DMS114 treated with DMSO at 0.1 percent for 48 hours (cell line): ENCODE results near the gene GRIK4.
"Not testable (repeated sequence)": the region's sequence is repeated elsewhere in the genome, so short reads cannot be mapped to it uniquely, and the experiment has no call there.

Experiments
- DNase-seq: peaks from one replicate; lab custom pipeline; 2025; ENCODE audit not compliant: unreplicated experiment; lab: John Stamatoyannopoulos, UW

GRIK4 gene

DNA sequence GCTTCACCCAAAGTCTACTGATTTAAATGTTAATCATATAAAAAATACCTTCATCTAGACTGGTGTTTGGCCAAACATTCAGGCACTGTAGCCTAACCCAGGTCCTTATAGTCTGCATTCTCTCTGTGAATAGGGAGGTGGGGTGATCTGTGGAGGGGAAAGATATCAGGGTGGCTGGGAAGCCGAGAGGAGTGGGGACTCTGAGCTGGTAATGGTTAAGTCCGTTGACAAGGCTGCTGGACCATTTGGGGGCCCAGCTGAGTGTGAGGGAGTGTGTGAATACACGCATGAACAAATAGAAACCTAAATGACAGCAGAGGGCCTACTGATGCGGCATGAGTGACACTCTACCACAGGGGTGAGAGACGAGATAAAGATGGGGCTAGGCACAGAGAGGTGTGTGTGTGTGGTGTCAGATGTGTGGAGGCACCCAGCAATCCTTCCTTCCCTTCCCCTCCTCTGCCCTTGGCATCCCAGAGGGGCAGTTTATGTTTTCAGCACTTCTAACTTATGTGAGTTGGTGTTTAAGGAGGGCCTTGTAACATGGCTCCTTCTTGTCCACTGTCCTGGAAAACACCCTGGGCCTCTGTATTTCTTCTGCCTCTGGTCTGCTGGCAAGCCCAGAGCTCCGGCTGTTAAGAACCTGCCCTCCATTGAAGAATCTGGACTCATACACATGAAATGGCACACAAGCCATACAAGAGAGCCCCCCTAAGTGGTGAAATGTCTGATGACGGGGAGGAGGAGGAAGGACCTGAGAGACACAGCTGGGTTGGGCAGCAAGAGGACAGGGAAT, 263.2 kb downstream of the GRIK4 start:
- no peak for DNase-seq

DNA sequence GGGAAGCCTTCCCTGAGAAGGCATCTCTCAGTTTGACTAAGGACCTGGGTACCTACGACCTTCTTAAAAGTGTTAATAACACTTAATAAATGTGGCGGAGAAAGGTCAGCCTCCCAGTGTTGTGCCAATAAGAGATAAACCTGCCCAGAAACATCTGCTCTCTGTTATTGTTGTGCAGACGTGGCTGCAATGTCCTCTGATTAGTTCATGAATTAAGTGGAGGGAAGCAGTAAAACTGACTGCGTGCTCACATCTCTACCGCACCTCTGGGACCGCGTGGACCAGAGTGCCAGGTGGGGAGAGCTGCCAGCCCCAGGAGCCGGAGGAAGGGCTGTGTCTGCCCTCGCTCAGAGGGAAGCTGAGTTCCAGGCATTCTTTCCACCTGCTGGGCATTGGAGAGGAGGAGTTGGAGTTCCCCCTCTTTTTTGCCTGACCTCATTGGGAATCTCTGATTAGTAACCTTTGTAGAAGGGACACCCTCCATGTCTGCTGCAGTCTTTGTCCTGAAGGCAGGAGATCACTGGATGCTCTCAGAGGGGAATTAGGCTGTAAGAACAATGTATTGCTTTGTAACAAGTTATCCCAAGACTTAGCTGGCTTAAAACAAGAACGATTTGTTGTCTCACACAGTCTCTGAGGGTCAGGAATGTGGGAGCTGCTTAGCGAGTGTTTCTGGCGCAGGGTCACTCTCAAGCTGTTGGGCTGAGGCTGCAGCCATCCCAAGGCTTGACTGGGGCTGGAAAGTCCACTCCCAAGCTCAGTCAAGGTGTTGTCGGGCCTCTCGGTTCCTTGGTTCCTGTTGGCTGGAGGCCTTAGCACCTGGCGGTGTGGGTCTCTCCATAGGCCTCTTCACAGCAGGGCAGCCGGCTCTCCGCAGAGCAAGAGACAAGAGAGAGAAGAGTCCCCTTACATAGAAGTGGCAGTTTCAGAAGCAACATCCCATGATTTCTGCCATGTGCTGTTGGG, 264.7 kb downstream of the GRIK4 start:
- no peak for DNase-seq

GRCh38 chr11:120778685-120779490, 267.3 kb downstream of the GRIK4 start:
- DNase-seq = no peak

DNA sequence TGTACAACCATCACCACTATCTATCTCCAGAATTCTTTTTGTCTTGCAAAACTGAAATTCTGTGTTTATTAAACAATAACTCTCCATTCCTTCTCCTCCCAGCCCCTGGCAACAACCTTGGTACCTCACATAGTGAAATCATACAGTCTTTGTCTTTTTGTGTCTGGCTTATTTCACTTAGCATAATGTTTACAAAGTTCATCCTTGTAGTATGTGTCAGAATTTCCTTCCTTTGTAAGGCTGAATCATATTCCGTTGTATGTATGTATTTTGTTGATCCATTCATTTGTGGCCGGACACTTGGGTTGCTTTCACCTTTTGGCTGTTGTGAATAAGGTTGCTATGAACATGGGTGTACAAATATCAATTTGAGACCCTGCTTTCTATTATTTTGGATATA, 268.7 kb downstream of the GRIK4 start:
- no peak for DNase-seq

GRCh38 chr11:120781486-120782120, 270.1 kb downstream of the GRIK4 start:
- no peak for DNase-seq

- DNase-seq = no peak
Observed at GRCh38 chr11:120784566-120785251, 273.2 kb downstream of the GRIK4 start.

DNA sequence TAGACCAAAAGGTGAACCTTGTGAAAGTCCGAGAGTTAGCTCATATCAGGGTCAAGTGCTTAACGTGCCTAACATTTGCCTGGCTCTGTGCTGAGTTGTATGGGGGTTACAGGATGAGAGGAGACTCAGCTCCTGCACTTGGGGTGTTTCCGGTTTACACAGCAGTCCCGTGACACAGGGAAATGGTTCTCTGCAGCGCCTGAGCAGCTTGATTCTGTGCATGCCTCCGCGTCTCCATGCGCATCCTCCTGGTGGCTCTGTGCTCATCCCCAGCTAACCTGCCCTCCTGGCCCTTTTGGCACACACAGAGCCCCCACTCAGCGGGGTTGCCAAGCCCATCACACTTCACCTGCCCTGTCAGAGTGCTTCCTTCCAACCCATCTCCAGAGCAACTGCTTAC, 274.0 kb downstream of the GRIK4 start:
- DNase-seq = no peak

GRCh38 chr11:120786206-120786735, 274.7 kb downstream of the GRIK4 start:
- DNase-seq = no peak

GRCh38 chr11:120787224-120787623, 275.7 kb downstream of the GRIK4 start:
- DNase-seq = not testable (repeated sequence)

DNA sequence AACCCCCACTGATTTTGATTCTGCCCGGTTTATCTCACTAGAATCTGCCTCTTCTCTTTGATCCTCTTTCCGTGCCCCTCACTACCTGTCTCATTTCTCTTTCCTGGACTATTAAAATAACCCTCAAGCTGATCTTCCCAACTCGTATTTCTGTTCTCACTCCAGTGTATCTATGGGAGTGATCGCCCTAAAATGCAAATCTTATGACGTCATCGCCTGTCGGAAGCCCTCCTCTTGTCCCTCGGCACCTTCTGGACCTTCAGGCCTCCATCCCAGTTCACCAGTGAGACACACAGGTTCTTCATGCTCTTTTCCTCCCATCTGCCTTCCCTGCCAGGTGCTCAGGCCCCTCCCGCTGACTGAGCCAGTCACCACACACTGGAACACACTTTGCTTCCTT, 277.8 kb downstream of the GRIK4 start:
- no peak for DNase-seq

DNA sequence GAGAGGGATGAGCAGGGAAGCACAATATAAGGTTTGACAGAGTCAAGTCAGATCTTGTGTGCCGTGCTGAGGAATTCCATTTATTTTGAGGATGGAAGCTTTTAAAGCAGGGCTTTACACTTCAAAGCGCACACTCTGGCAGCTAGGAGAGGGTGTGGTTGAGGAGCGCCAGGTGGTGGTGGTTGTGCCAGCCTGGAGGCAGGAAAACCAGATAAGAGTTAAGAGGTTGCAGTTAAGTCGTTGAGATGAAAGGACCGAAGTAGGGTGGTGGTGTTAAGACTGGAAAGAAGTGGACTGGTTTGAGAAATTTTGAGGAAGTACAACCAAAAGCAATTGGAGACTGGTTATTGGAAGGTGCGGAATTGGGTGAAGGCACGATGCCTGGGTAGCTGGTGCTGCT, 280.8 kb downstream of the GRIK4 start:
- no peak for DNase-seq

- no peak for DNase-seq
Observed at GRCh38 chr11:120793150-120793549, 281.6 kb downstream of the GRIK4 start.

DNA sequence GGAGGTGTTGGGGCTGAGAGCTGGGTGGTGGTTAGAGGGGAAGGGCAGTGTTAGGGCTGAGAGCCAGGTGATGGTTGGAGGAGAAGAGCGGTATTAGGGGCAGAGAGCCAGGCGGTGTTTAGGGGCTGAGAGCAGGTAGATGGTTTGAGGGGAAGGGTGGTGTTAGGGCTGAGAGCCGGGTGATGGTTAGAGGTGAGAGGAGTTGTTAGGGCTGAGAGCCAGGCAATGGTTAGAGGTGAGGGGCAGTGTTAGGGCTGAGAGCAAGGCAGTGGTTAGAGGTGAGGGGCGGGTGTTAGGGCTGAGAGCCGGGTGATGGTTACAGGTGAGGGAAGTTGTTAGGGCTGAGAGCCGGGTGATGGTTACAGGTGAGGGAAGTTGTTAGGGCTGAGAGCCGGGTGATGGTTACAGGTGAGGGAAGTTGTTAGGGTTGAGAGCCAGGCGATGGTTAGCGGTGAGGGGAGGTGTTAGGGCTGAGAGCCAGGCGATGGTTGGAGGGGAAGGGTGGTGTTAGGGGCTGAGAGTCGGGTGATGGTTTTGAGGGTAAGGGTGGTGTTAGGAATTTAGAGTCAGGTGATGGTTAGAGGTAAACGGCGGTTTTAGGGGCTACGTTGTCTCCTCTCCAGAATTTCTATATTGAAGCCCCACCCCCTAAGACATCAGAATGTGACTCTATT, 282.4 kb downstream of the GRIK4 start:
- DNase-seq = no peak

DNA sequence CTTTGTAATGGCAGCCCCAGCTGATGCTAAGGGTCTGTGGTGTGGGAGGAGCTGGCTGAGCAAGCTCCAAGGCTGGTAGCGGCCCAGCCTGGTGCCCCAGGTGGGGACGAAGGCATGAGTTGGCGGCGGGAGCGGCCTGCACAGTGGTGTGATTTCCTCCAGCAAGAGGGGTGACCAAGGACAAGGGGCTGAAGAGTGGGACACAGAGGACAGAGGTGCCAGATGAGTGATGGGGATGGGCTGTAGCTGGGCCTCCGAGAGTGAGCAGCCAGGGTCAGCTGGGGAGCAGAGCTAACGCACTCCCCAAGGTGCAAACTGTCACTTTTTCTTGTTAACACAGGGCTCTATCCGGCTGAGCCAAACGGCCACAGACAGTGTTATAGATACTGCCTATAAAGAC, 283.2 kb downstream of the GRIK4 start:
- DNase-seq = no peak

DNA sequence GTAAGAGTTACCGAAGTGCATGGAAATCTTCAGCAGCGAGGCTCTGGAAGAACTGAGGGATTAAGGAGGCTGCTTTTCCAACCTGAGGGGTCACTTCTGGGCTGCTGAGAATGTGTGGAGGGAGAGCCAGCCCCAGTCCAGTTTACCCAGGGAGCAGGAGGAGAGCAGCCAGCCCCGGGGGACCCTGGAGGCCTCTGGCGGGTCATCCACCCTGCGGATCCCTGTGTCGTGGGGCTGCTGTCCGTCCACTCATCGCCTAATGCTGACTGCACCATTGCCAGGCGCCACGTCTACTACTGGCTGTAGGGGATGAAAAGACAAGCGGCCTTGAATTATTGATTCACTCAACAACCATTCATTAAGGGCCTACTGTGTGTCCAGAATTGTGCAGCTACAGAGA, 283.6 kb downstream of the GRIK4 start:
- DNase-seq = no peak

DNA sequence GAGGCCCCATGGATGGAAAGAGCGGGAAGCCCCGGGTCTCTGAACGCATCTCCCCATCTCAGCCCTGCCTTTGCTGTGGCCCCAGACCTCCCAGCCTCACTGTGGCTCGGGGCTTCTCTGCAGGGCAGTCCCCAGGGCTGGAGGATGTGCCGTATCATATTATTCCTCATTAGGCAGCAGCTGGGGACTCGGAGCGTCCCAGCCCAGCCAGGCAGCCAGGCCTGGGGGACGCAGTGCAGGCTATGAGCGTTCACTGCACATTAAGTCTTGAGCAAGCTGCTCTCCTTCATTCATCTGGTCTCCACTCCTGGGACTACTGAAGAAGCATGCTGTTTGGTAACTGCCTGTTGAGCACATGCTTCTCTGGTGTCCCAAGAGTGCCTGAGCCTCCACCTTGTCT, 285.6 kb downstream of the GRIK4 start:
- no peak for DNase-seq

GRCh38 chr11:120798854-120799253, 287.3 kb downstream of the GRIK4 start:
- no peak for DNase-seq

DNA sequence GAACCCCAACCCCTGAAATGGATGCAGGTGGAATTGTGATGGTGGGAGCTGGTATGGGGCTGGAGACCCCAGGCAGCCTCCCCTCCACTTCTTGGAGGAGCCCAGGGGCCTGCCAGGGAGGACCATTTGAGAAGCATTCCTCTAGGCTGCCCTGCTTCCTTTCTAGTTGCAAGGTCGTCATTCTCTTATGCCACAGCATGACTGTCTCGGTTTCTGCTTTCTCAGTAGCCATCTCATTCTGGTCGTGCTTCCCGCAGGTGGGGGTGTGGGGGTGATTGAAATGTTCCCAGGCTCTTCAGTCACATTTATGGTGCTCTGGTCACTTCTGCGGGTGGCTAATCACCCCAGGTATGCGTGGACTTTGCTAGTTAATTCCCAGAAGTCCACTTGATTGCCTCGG, 288.7 kb downstream of the GRIK4 start:
- no peak for DNase-seq
